CD1c-positive myeloid dendritic cell (primary cell): Measurements from ENCODE around the gene STIL.
"Not testable (repeated sequence)": the region's sequence is repeated elsewhere in the genome, so short reads cannot be mapped to it uniquely, and the experiment has no call there.

ENCODE experiments used
- DNase-seq: peaks from one replicate; pipeline ENCODE4 v3.0.0-alpha.2; 2016; ENCODE audit errors: extremely low spot score

The STIL gene

GRCh38 chr1:47313915-47314664, at the start of gene STIL:
TSS of gene STIL (minus strand) at chr1:47314147. CDS start at chr1:47310319, 3,828 bp downstream.
- peak; percentile 99 for DNase-seq

- DNase-seq: no peak
These were observed 48.9 kb upstream of the STIL start for GRCh38 chr1:47362828-47363227.

GRCh38 chr1:47361380-47361779, 47.4 kb upstream of the STIL start:
- no peak for DNase-seq

- DNase-seq: peak; percentile 6
These were observed 37.4 kb upstream of the STIL start for GRCh38 chr1:47351305-47351704.

- DNase-seq: no peak
These were observed 34.3 kb upstream of the STIL start for GRCh38 chr1:47348246-47348645.

- DNase-seq: no peak
These were observed 33.8 kb upstream of the STIL start for GRCh38 chr1:47347735-47348134.

- not testable (repeated sequence) for DNase-seq
These were observed 33.0 kb upstream of the STIL start for GRCh38 chr1:47346979-47347378.

GRCh38 chr1:47340227-47340626, 26.3 kb upstream of the STIL start:
- DNase-seq: no peak

GRCh38 chr1:47338249-47339077, 24.5 kb upstream of the STIL start:
- DNase-seq: no peak

- DNase-seq: no peak
These were observed 23.4 kb upstream of the STIL start for GRCh38 chr1:47337350-47337749.

GRCh38 chr1:47334765-47335435, 21.0 kb upstream of the STIL start:
- DNase-seq: no peak

- peak; percentile 90 for DNase-seq
These were observed 20.2 kb upstream of the STIL start for GRCh38 chr1:47333922-47334764.

- peak; percentile 84 for DNase-seq
These were observed 19.6 kb upstream of the STIL start, which contains the start of gene CMPK1 for GRCh38 chr1:47333578-47333921. TSS of gene CMPK1 (plus strand) at chr1:47333790. CDS start at chr1:47333946, 156 bp downstream.

- DNase-seq: no peak
These were observed 19.0 kb upstream of the STIL start for GRCh38 chr1:47332779-47333577.

GRCh38 chr1:47331875-47332274, 17.9 kb upstream of the STIL start:
- DNase-seq: no peak

GRCh38 chr1:47330212-47330611, 16.3 kb upstream of the STIL start:
- no peak for DNase-seq

GRCh38 chr1:47328992-47329391, 15.0 kb upstream of the STIL start:
- DNase-seq: no peak

- no peak for DNase-seq
These were observed 12.3 kb upstream of the STIL start for GRCh38 chr1:47326271-47326670.

- DNase-seq: no peak
These were observed 11.6 kb upstream of the STIL start for GRCh38 chr1:47325528-47325927.

- DNase-seq: no peak
These were observed 10.7 kb upstream of the STIL start for GRCh38 chr1:47324682-47325081.

GRCh38 chr1:47323599-47324031, 9.7 kb upstream of the STIL start:
- no peak for DNase-seq
